RWPE1 (cell line): ENCODE measurements around the gene CIB2.
A peak's percentile ranks its signal among the peaks of the same experiment; 100 is the strongest.

Source experiments
- CTCF ChIA-PET: fragments of 350-600 bp; sonication (Branson Sonifier 250); formaldehyde crosslinking; extraction: SDS; loops from one replicate; lab custom pipeline; 2021; lab: Yijun Ruan, JAX
- POLR2A ChIA-PET: fragments of 400-600 bp; formaldehyde crosslinking; extraction: SDS; loops from one replicate; lab custom pipeline; 2020; ENCODE audit warnings: antibody characterized with exemption; ENCODE audit not compliant: low non-redundant PET; lab: Yijun Ruan, JAX
- DNase-seq: peaks from one replicate; pipeline ENCODE4 v3.0.0; 2012; ENCODE audit warnings: low spot score
- H3K27ac ChIP-seq: fragments of 450-650 bp; 2 replicates; pipeline ENCODE4 v1.5.1; 2017
- TF ChIP-seq, protein P1 (sequence below): fragments of 450-650 bp; conservative IDR thresholded peaks from 2 replicates; pipeline ENCODE4 v1.5.1; 2017; ENCODE audit warnings: low read depth, mild to moderate bottlenecking

The CIB2 gene

DNA sequence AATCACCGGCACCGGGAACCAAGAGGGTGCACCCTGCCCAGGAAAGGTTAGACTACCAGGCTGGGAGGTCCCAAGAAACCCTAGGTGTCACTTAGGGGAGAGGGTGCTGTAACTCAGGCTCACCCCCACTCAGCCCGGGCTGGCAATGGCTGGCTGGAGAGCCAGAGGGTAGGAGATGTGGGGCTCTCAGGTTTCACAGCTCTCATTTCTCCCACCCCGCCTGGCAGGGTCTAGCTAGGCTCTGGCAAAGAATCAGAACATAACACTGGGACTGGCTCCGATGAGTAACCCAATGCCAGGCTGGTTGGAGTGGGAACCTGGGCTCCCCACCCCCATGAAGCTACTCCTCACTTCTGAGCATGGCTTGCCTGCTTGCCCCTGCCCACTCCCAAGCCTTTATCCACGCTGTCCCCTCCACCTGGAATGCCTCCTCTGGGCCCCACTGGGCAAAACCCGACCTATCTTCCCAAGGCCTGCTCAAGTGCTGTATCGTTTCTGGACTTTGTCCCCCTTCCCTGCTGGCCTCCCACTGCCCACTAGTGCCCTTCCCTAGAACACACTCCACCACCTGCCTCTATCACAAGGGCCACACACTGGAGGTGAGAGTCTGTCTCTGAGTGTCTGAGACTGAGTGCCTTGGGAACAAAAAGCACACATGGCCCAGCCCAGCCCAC, 2.0 kb downstream of the CIB2 start:
- CTCF ChIA-PET, result interaction anchor here (1.0 to 1.9 kb wide), 2 partner anchors 48 to 66 kb away, joined by 3 to 11 read pairs; no protein-coding TSS in a partner anchor

DNA sequence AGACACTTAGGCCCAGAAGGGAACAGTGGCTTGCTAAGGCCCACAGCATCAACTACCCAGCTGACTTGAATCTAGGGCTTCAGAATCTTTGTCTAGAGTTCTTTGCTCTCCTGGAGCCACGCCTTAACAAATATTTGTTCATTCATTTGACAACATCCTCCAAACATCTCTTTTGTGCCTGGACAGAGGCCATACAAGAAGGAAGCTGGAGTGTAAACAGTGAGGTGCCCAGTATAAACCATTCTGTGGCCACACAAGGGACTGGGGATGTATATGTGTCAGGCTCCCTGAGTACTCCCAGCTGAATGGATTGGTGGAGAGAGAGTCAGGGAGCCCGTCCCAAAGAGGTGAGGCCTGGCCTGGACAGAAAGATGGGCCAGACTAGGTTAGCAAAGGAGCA, 3.4 kb downstream of the CIB2 start:
- CTCF ChIA-PET, result interaction anchor here (0.6 kb wide), 1 partner anchor 184 kb away, joined by 3 read pairs; no protein-coding TSS in a partner anchor
- TF ChIP-seq, protein P1, sequence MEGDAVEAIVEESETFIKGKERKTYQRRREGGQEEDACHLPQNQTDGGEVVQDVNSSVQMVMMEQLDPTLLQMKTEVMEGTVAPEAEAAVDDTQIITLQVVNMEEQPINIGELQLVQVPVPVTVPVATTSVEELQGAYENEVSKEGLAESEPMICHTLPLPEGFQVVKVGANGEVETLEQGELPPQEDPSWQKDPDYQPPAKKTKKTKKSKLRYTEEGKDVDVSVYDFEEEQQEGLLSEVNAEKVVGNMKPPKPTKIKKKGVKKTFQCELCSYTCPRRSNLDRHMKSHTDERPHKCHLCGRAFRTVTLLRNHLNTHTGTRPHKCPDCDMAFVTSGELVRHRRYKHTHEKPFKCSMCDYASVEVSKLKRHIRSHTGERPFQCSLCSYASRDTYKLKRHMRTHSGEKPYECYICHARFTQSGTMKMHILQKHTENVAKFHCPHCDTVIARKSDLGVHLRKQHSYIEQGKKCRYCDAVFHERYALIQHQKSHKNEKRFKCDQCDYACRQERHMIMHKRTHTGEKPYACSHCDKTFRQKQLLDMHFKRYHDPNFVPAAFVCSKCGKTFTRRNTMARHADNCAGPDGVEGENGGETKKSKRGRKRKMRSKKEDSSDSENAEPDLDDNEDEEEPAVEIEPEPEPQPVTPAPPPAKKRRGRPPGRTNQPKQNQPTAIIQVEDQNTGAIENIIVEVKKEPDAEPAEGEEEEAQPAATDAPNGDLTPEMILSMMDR, result no peak
- no peak for DNase-seq
- no peak overlapping the region for H3K27ac ChIP-seq
- POLR2A ChIA-PET, result no interaction called here

More for the DNA sequence above, 2.0 kb downstream of the CIB2 start:
- POLR2A ChIA-PET, result no interaction called here
- peak overlapping the region; percentile 10; the same call in 1 of the 2 replicates for H3K27ac ChIP-seq
- TF ChIP-seq, protein P1, result no peak
- peak; percentile 36 for DNase-seq

DNA sequence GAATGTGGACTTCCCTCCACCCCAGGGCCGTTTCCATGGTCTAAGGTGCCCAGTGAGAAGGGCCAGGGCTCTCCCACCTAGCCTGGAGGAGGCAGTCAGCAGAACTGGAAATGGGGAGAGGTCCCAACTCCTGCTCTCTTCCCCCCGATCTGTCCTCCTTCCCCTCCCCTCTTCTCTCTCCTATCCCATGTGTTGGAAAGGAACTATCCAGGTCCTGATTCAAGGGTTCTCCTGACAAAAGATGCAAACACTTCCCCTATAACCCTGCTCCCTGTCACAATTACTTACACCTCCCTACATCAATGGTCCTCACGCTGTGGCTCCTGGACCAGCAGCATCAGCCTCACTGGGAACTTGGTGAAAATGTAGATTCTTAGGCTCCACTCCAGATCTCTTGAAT, 6.0 kb downstream of the CIB2 start:
- ChIA-PET CTCF (no interaction called here), POLR2A (no interaction called here)
- DNase-seq, result no peak
- H3K27ac ChIP-seq, result no peak overlapping the region
- TF ChIP-seq, protein P1, result no peak

DNA sequence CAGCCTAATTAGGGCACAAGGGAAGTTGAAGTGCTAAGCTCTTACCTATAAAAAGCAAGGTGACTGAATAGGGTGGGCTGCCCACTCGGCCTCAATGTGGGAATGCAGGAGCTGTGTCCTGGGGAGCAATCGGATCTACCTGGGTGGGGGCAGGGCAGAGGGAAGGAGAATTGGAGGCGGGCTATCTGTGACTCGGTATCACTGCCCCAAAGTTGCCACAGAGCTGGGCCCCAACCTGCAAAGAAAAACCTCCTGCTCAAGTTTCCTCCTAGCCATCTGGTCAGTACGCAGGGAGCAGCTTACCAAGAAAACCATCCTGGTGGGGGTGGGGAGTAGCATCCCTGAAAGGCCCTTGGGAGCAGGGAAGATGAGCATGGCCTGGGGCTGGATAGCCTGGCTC, 10.7 kb downstream of the CIB2 start:
- POLR2A ChIA-PET, result no interaction called here
- CTCF ChIA-PET, result interaction anchor here (0.7 to 2.0 kb wide), 3 partner anchors 11 to 75 kb away, joined by 3 to 9 read pairs (median 3); no protein-coding TSS in a partner anchor
- TF ChIP-seq, protein P1, result no peak
- H3K27ac ChIP-seq, result no peak overlapping the region
- no peak for DNase-seq

DNA sequence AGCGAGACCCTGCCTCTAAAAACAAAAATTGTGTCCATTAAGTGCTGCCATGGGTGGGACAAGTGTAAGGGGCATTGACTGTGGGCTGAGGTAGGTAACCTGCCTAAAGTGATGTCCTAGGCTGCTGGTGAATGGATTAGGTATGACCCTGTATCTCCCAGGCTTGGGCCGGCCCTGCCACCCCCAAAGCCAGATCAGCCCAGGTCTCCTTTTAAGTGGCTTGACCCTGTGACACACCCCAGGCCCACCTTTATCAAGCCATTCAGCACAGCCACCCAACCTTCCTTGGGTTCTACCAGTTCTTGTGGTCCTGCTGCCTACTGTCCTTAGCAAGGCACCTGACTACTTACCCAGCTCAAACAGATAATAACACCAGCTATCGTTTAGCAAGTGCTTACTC, 18.7 kb downstream of the CIB2 start:
- ChIA-PET CTCF (interaction anchor here (0.6 to 5.5 kb wide), 21 partner anchors 11 to 563 kb away, joined by 3 to 30 read pairs (median 4); partner anchors contain the start of genes ACSBG1 and CIB2), POLR2A (no interaction called here)
- no peak overlapping the region for H3K27ac ChIP-seq
- DNase-seq, result no peak
- TF ChIP-seq, protein P1, result no peak

DNA sequence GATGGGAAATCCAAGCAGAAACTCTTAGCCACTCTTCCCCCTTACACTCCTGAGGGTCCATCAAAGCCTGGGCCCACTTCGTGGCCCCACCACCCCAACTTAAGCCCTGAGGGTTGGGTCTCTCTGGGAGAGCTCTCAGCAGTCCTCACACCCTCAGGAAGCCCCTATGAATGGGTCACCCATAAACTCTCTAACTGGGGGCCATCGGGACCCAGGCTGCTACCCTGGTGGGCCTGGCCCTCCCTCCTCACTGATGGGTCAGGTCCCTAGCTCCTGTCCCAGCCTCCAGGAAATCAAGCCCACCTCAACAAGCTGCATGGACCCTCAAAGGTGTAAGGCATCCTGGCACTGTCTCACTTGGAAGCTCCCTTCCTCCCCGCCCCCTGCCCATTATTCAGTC, 19.5 kb downstream of the CIB2 start:
- TF ChIP-seq, protein P1, result no peak
- CTCF ChIA-PET, result interaction anchor here (1.0 to 5.5 kb wide), 2 partner anchors 83 to 130 kb away, joined by 3 to 30 read pairs; no protein-coding TSS in a partner anchor
- POLR2A ChIA-PET, result no interaction called here
- DNase-seq, result no peak
- no peak overlapping the region for H3K27ac ChIP-seq
